Mesenchymal stem cell (in vitro differentiated cells and primary cell): ENCODE data around the gene TECRL.

ENCODE experiments used
- DNase-seq: peaks from one replicate; pipeline ENCODE4 v3.0.0-alpha.2; 2013
- H2AFZ ChIP-seq: one replicate; pipeline ENCODE4 v1.6.1; 2013; ENCODE audit warnings: low read depth, mild to moderate bottlenecking, control low read depth, inconsistent platforms, low read length, moderate library complexity
- H2AK5ac ChIP-seq: 2 replicates; pipeline ENCODE4 v1.6.1; 2013; ENCODE audit warnings: low read length, moderate library complexity, mild to moderate bottlenecking, inconsistent platforms; ENCODE audit not compliant: severe bottlenecking
- H2BK120ac ChIP-seq: one replicate; pipeline ENCODE4 v1.6.1; 2013; ENCODE audit warnings: low read depth, mild to moderate bottlenecking, inconsistent platforms, low read length, moderate library complexity
- H2BK12ac ChIP-seq, 2 experiments: one replicate each; pipeline ENCODE4 v1.6.1; 2013; ENCODE audit warnings: inconsistent platforms in 2 of 2, low read length in 2 of 2, mild to moderate bottlenecking in 2 of 2, moderate library complexity in 2 of 2, control low read depth in 1 of 2
- H2BK15ac ChIP-seq: one replicate; pipeline ENCODE4 v1.6.1; 2013; ENCODE audit warnings: mild to moderate bottlenecking, low read depth, inconsistent platforms; ENCODE audit not compliant: poor library complexity, severe bottlenecking
- H2BK5ac ChIP-seq: 2 replicates; pipeline ENCODE4 v1.6.1; 2013; ENCODE audit warnings: low read depth, mild to moderate bottlenecking, low read length, control low read depth, inconsistent platforms; ENCODE audit not compliant: poor library complexity, severe bottlenecking
- H3K14ac ChIP-seq, 2 experiments: one replicate each; pipeline ENCODE4 v1.6.1; 2013; ENCODE audit warnings: inconsistent platforms in 2 of 2, low read length in 2 of 2, control low read depth in 1 of 2, mild to moderate bottlenecking in 1 of 2, moderate library complexity in 1 of 2
- H3K18ac ChIP-seq, 2 experiments: one replicate each; pipeline ENCODE4 v1.6.1; 2013; ENCODE audit warnings: inconsistent platforms in 2 of 2, low read length in 2 of 2, control low read depth in 1 of 2, low read depth in 1 of 2, mild to moderate bottlenecking in 1 of 2
- H3K23ac ChIP-seq, 2 experiments: one replicate each; pipeline ENCODE4 v1.6.1; 2013; ENCODE audit warnings: inconsistent platforms in 2 of 2, low read length in 2 of 2, mild to moderate bottlenecking in 2 of 2, moderate library complexity in 2 of 2, control low read depth in 1 of 2
- H3K27ac ChIP-seq: 2 replicates; pipeline ENCODE4 v1.5.1; 2013; ENCODE audit warnings: mild to moderate bottlenecking, moderate library complexity, low read length, control low read depth, inconsistent platforms; ENCODE audit not compliant: poor library complexity, severe bottlenecking
- H3K27me3 ChIP-seq, 2 experiments: 2 replicates each; pipeline versions ENCODE4 v1.6.1 to v1.7.0; 2013; ENCODE audit warnings: low read length in 2 of 2, mild to moderate bottlenecking in 2 of 2, moderate library complexity in 2 of 2, control low read depth in 1 of 2, inconsistent platforms in 1 of 2; ENCODE audit not compliant: control insufficient read depth in 1 of 2, insufficient read depth in 1 of 2
- H3K36me3 ChIP-seq, 2 experiments: 2 replicates each; pipeline versions ENCODE4 v1.6.1 to v1.7.0; 2013; ENCODE audit warnings: low read length in 2 of 2, control low read depth in 1 of 2, inconsistent platforms in 1 of 2, low read depth in 1 of 2, mild to moderate bottlenecking in 1 of 2; ENCODE audit not compliant: insufficient read depth in 2 of 2, control insufficient read depth in 1 of 2
- H3K4ac ChIP-seq, 2 experiments: one replicate each; pipeline ENCODE4 v1.6.1; 2013; ENCODE audit warnings: inconsistent platforms in 2 of 2, low read length in 2 of 2, mild to moderate bottlenecking in 2 of 2, moderate library complexity in 2 of 2, control low read depth in 1 of 2, low read depth in 1 of 2
- H3K4me1 ChIP-seq: 2 replicates; pipeline ENCODE4 v1.6.1; 2013; ENCODE audit warnings: low read depth, low read length, control low read depth; ENCODE audit not compliant: control insufficient read depth, insufficient read depth
- H3K4me2 ChIP-seq: 2 replicates; pipeline ENCODE4 v1.6.1; 2013; ENCODE audit warnings: low read length, mild to moderate bottlenecking, inconsistent platforms; ENCODE audit not compliant: poor library complexity, severe bottlenecking
- H3K4me3 ChIP-seq, 2 experiments: 2 replicates each; pipeline versions ENCODE4 v1.5.1 to v1.7.0; 2013; ENCODE audit warnings: low read length in 2 of 2, mild to moderate bottlenecking in 2 of 2, control low read depth in 1 of 2, low read depth in 1 of 2; ENCODE audit not compliant: insufficient read depth in 1 of 2
- H3K79me1 ChIP-seq: replicated peaks from 2 replicates; pipeline ENCODE4 v1.6.1; 2013; ENCODE audit warnings: mild to moderate bottlenecking, control low read depth, low read length, inconsistent platforms; ENCODE audit not compliant: poor library complexity, severe bottlenecking
- H3K9ac ChIP-seq: 2 replicates; pipeline ENCODE4 v1.7.0; 2013; ENCODE audit warnings: mild to moderate bottlenecking, low read length, moderate library complexity
- H3K9me3 ChIP-seq: 2 replicates; pipeline ENCODE4 v1.7.0; 2013; ENCODE audit warnings: mild to moderate bottlenecking, low read length; ENCODE audit not compliant: control insufficient read depth
- H4K8ac ChIP-seq: one replicate; pipeline ENCODE4 v1.6.1; 2013; ENCODE audit warnings: inconsistent platforms, mild to moderate bottlenecking, low read length, moderate library complexity
- H4K91ac ChIP-seq: one replicate; pipeline ENCODE4 v1.6.1; 2013; ENCODE audit warnings: mild to moderate bottlenecking, low read length, inconsistent platforms
- WGBS: methylation state at CpG from one replicate; pipeline ENCODE4 v1.1.7; 2013; ENCODE audit warnings: mixed read lengths; 5-methylcytosine and 5-hydroxymethylcytosine counted together

Gene TECRL

DNA sequence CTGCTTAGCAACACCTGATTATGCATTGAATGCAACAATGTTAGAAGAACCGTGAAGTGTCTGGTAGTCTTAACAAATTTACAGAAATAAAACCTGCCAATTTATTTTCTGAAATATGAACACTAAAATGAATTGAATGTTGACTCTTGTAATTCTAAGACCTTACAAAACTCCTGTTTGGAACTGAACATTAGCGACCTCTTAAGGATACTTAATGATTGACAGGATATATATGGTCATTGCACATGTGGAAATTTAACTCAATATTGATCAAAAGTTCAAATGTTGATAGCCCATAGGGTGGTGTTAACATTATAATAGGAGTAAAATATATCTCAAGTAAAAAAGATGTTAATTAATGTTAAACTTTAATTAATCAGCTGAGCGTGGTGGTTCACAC, 79.1 kb downstream of the TECRL start:
- Histone ChIP-seq H3K4me3 (no peak overlapping the region), H3K9me3 (peaks cover 16% of the 10 kb centered on the region), H2BK12ac (no peak overlapping the region), H2AFZ (no peak overlapping the region), H2AK5ac (no peak overlapping the region), H3K4me2 (no peak overlapping the region), H2BK120ac (no peak overlapping the region), H3K14ac (no peak overlapping the region), H2BK5ac (no peak overlapping the region), H2BK15ac (no peak overlapping the region), H3K18ac (no peak overlapping the region), H3K23ac (no peak overlapping the region), H3K36me3 (no peaks in the 10 kb centered on the region), H3K79me1 (no peaks in the 10 kb centered on the region), H4K8ac (no peak overlapping the region), H3K4ac (no peak overlapping the region), H4K91ac (no peak overlapping the region), H3K4me1 (no peaks in the 10 kb centered on the region), H3K27me3 (no peaks in the 10 kb centered on the region), H3K27ac (no peak overlapping the region), H3K9ac (no peak overlapping the region)
- WGBS, result no CpG with 5 or more reads among the region's 3 CpGs
- no peak for DNase-seq

DNA sequence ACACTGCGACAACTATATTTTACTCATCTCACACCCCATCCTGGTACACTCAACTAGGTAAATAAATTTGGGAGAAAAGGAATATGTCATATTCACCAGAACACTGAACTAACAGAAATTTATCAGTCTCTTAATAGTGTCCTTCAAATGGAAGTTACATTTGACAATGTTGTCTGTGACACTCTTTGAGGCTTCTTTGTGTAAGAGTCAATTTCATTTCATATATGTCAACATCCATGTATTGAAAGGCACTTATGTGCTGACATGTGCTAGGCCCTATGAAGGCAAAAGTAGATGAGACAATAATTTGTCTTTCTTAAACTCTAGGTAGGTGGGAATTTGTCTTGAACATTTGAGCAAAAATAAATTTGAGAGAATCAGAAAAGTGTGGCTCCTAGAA, 82.0 kb downstream of the TECRL start:
- Histone ChIP-seq H3K27me3 (no peaks in the 10 kb centered on the region), H3K4me2 (no peak overlapping the region), H4K91ac (no peak overlapping the region), H3K18ac (no peak overlapping the region), H3K27ac (no peak overlapping the region), H2BK5ac (no peak overlapping the region), H3K14ac (no peak overlapping the region), H3K36me3 (no peaks in the 10 kb centered on the region), H3K4me3 (no peak overlapping the region), H3K23ac (no peak overlapping the region), H2BK120ac (no peak overlapping the region), H2BK12ac (no peak overlapping the region), H4K8ac (no peak overlapping the region), H3K4me1 (no peaks in the 10 kb centered on the region), H3K4ac (no peak overlapping the region), H2AK5ac (no peak overlapping the region), H2BK15ac (no peak overlapping the region), H3K79me1 (no peaks in the 10 kb centered on the region), H3K9ac (no peak overlapping the region), H3K9me3 (peaks cover 21% of the 10 kb centered on the region), H2AFZ (no peak overlapping the region)
- DNase-seq, result no peak
- no CpG with 5 or more reads among the region's 1 CpG for WGBS

DNA sequence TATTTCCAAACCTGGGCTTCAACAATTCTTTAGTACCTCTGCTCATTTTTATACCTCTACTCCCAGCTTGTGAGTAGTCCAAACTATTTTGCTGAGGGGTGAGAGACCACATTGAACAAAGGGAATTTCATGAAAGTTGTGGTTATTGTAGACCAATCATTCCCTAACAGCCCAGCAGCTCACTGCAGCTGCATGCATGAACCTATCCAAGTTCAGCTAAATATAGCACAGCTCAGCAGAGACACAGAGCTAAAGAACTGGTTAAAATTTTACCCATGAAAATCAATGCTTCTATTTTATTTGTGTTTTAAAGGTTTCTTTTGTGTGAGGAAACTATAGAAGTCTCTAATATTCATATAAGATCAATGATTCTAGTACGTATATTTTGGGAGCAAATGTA, 82.7 kb downstream of the TECRL start:
- no CpG with 5 or more reads among the region's 1 CpG for WGBS
- Histone ChIP-seq H3K27me3 (no peaks in the 10 kb centered on the region), H2BK12ac (no peak overlapping the region), H2AK5ac (no peak overlapping the region), H3K4ac (no peak overlapping the region), H3K36me3 (no peaks in the 10 kb centered on the region), H3K79me1 (no peaks in the 10 kb centered on the region), H3K9ac (no peak overlapping the region), H3K4me3 (no peak overlapping the region), H2BK5ac (no peak overlapping the region), H3K23ac (no peak overlapping the region), H3K14ac (no peak overlapping the region), H3K9me3 (peaks cover 15% of the 10 kb centered on the region), H3K18ac (no peak overlapping the region), H4K8ac (no peak overlapping the region), H3K4me2 (no peak overlapping the region), H2BK15ac (no peak overlapping the region), H2BK120ac (no peak overlapping the region), H3K4me1 (no peaks in the 10 kb centered on the region), H4K91ac (no peak overlapping the region), H2AFZ (no peak overlapping the region), H3K27ac (no peak overlapping the region)
- no peak for DNase-seq

DNA sequence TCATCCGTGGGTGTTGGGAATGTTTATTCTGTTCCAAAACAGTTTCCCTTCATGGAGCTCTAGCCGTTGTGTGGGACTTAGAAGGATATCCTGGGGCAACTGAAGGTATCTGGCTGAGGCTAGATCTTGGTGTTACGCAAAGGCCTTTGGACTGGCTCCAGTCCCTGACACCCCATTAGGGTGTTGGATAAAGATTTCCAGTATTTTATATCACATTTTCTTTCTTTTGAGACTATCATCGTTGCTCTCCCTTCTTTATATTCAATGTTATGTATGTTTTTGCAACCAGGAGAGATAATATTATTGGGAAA, 103.0 kb downstream of the TECRL start:
- no peaks in the 10 kb centered on the region for H3K79me1 ChIP-seq
- no peak overlapping the region for H3K23ac ChIP-seq
- H2AFZ ChIP-seq, result no peak overlapping the region
- no peaks in the 10 kb centered on the region for H3K4me1 ChIP-seq
- no peak overlapping the region for H4K8ac ChIP-seq
- H3K4me2 ChIP-seq, result no peak overlapping the region
- no peak overlapping the region for H3K9ac ChIP-seq
- no peak overlapping the region for H2AK5ac ChIP-seq
- H4K91ac ChIP-seq, result no peak overlapping the region
- no peak overlapping the region for H2BK15ac ChIP-seq
- DNase-seq, result no peak
- H3K14ac ChIP-seq, result no peak overlapping the region
- no peak overlapping the region for H2BK120ac ChIP-seq
- H3K27me3 ChIP-seq, result no peaks in the 10 kb centered on the region
- no peak overlapping the region for H3K4me3 ChIP-seq
- 69% methylated on average over 2 of the region's 4 CpGs for WGBS
- H2BK12ac ChIP-seq, result no peak overlapping the region
- H3K9me3 ChIP-seq, result peaks cover 21% of the 10 kb centered on the region
- no peaks in the 10 kb centered on the region for H3K36me3 ChIP-seq
- no peak overlapping the region for H3K18ac ChIP-seq
- H3K4ac ChIP-seq, result no peak overlapping the region
- no peak overlapping the region for H3K27ac ChIP-seq
- no peak overlapping the region for H2BK5ac ChIP-seq
